ENCODE data around the gene SLU7. TPM values are rescaled to one million over a fixed set of nuclear protein-coding genes. Genes with fewer than 3 reads are reported as not detected.

SLU7 gene
- total RNA-seq, 2 experiments from 2014 or later: 32.2 to 46.2 TPM

DNA sequence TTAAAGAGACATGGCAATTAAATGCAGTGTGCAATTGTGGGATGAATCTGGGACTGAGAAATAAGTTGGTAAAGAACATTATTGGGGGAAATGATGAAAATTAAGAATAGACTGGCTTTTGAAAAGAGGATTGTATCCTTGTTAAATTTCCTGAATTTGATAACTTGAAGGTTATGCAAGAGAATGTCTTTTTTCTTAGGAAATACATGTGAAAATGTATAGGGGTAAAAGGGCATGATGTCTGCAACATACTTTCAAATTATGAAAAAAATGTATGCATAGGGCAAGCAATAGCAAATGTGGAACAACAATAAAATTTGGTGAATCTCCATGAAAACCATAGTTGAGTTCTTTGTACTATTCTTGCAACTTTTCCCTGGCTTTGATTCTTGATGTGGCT lies 26.9 kb upstream of the SLU7 start:
- TF ChIP-seq, protein P1, sequence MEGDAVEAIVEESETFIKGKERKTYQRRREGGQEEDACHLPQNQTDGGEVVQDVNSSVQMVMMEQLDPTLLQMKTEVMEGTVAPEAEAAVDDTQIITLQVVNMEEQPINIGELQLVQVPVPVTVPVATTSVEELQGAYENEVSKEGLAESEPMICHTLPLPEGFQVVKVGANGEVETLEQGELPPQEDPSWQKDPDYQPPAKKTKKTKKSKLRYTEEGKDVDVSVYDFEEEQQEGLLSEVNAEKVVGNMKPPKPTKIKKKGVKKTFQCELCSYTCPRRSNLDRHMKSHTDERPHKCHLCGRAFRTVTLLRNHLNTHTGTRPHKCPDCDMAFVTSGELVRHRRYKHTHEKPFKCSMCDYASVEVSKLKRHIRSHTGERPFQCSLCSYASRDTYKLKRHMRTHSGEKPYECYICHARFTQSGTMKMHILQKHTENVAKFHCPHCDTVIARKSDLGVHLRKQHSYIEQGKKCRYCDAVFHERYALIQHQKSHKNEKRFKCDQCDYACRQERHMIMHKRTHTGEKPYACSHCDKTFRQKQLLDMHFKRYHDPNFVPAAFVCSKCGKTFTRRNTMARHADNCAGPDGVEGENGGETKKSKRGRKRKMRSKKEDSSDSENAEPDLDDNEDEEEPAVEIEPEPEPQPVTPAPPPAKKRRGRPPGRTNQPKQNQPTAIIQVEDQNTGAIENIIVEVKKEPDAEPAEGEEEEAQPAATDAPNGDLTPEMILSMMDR (conservative IDR thresholded peaks at IDR 0.05; ENCODE audit: low read length): no peak
- TF ChIP-seq EZH2phosphoT487 (IDR thresholded peaks at IDR 0.05; ENCODE audit: borderline replicate concordance, low read depth, low read length): no peak

DNA sequence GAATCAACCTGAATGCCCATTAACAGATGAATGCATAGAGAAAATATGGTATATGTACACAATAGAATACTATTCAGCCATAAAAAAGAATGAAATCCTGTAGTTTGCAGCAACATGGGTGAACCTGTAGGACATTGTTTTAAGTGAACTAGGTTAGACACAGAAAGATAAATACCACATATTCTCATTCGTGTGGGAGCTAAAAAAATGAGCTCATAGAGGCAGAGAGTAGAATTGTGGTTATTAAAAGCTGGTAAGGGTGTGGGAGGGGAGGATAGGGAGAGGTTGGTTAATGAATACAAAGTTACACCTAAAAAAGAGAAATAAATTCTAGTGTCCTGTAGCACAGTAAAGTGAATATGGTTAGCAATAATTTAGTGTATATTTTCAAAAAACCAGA lies 26.3 kb upstream of the SLU7 start:
- H3K79me2 ChIP-seq (ENCODE audit: insufficient read depth, low read depth, low read length): no peaks in the 10 kb centered on the region
- no TSS peak for BruUV-seq (replicated peaks)
- H3K9me2 ChIP-seq (ENCODE audit: insufficient read depth, low read length): no peaks in the 10 kb centered on the region
- H3K36me3 ChIP-seq (ENCODE audit: insufficient read depth, low read length): no peaks in the 10 kb centered on the region
- no peaks in the 10 kb centered on the region for H3K4me1 ChIP-seq (ENCODE audit: insufficient read depth, low read length, poor library complexity, severe bottlenecking)
- no peaks in the 10 kb centered on the region for H4K20me1 ChIP-seq (ENCODE audit: insufficient read depth, low read length)
- POLR2A ChIA-PET: no interaction called here
- no peak overlapping the region for H2AFZ ChIP-seq (ENCODE audit: low read length)
- no peak overlapping the region for H3K4me3 ChIP-seq (ENCODE audit: low read depth, low read length, poor library complexity, severe bottlenecking)
- H3K4me2 ChIP-seq (ENCODE audit: low read length): no peak overlapping the region
- DNase-seq (ENCODE audit: low spot score): no peak
- TF ChIP-seq, protein P1 (conservative IDR thresholded peaks at IDR 0.05; ENCODE audit: low read length): no peak
- CTCF ChIA-PET (ENCODE audit: unreplicated experiment): no interaction called here
- H3K27ac ChIP-seq (ENCODE audit: low read depth, low read length, poor library complexity, severe bottlenecking): no peak overlapping the region
- intact Hi-C loops (cut with micrococcal nuclease; ENCODE audit: unreplicated experiment): no loop called here
- no peaks in the 10 kb centered on the region for H3K9me3 ChIP-seq (ENCODE audit: low read length)

More for the DNA sequence above, 26.9 kb upstream of the SLU7 start:
- BruUV-seq (replicated peaks): no TSS peak
- no peak for DNase-seq (ENCODE audit: low spot score)
- ChIA-PET CTCF (ENCODE audit: unreplicated experiment) (no interaction called here), POLR2A (interaction anchor here (0.7 kb wide), 1 partner anchor 235 kb away, joined by 4 read pairs; no protein-coding TSS in a partner anchor)
- Histone ChIP-seq H4K20me1 (ENCODE audit: insufficient read depth, low read length) (no peaks in the 10 kb centered on the region), H2AFZ (ENCODE audit: low read length) (no peak overlapping the region), H3K4me2 (ENCODE audit: low read length) (no peak overlapping the region), H3K4me3 (ENCODE audit: low read depth, low read length, poor library complexity, severe bottlenecking) (no peak overlapping the region), H3K9me2 (ENCODE audit: insufficient read depth, low read length) (no peaks in the 10 kb centered on the region), H3K9me3 (ENCODE audit: low read length) (no peaks in the 10 kb centered on the region), H3K27ac (ENCODE audit: low read depth, low read length, poor library complexity, severe bottlenecking) (no peak overlapping the region), H3K4me1 (ENCODE audit: insufficient read depth, low read length, poor library complexity, severe bottlenecking) (no peaks in the 10 kb centered on the region), H3K36me3 (ENCODE audit: insufficient read depth, low read length) (no peaks in the 10 kb centered on the region), H3K79me2 (ENCODE audit: insufficient read depth, low read depth, low read length) (no peaks in the 10 kb centered on the region)
- intact Hi-C loops (cut with micrococcal nuclease; ENCODE audit: unreplicated experiment): no loop called here

DNA sequence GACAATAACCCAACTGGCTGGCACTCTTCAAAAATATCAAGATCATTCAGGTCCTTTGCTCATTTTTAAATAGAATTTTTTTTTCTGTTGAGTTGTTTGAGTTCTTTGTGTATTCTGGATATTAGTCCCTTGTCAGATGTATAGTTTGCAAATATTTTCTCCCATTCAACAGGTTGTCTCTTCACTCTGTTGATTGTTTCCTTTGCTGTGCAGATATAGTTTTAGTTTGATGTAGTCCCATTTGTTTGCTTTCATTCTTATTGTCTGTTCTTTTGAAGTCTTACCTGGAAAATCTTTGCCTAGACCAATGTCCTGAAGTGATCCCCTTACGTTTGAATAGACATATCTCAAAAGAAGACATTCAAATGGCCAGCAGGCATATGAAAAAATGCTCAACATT lies 25.5 kb upstream of the SLU7 start:
- CTCF ChIA-PET (ENCODE audit: unreplicated experiment): no interaction called here
- TF ChIP-seq, protein P1 (conservative IDR thresholded peaks at IDR 0.05; ENCODE audit: low read length): no peak
- TF ChIP-seq EZH2phosphoT487 (IDR thresholded peaks at IDR 0.05; ENCODE audit: borderline replicate concordance, low read depth, low read length): no peak
- intact Hi-C loops (cut with micrococcal nuclease; ENCODE audit: unreplicated experiment): no loop called here

More for the DNA sequence above, 25.5 kb upstream of the SLU7 start:
- Histone ChIP-seq H3K4me3 (ENCODE audit: low read depth, low read length, poor library complexity, severe bottlenecking) (no peak overlapping the region), H4K20me1 (ENCODE audit: insufficient read depth, low read length) (no peaks in the 10 kb centered on the region), H3K36me3 (ENCODE audit: insufficient read depth, low read length) (no peaks in the 10 kb centered on the region), H3K4me1 (ENCODE audit: insufficient read depth, low read length, poor library complexity, severe bottlenecking) (peaks cover 3% of the 10 kb centered on the region), H3K4me2 (ENCODE audit: low read length) (no peak overlapping the region), H2AFZ (ENCODE audit: low read length) (no peak overlapping the region), H3K79me2 (ENCODE audit: insufficient read depth, low read depth, low read length) (no peaks in the 10 kb centered on the region), H3K9me3 (ENCODE audit: low read length) (no peaks in the 10 kb centered on the region), H3K27ac (ENCODE audit: low read depth, low read length, poor library complexity, severe bottlenecking) (no peak overlapping the region), H3K9me2 (ENCODE audit: insufficient read depth, low read length) (no peaks in the 10 kb centered on the region)
- POLR2A ChIA-PET: interaction anchor here (0.9 kb wide), 2 partner anchors 15 to 23 kb away, joined by 3 to 5 read pairs; no protein-coding TSS in a partner anchor
- BruUV-seq (replicated peaks): no TSS peak
- DNase-seq (ENCODE audit: low spot score): no peak

All from OCI-LY7 (cell line).